HL-60 (cell line): ENCODE data around the gene DFFA.
A peak's percentile ranks its signal among the peaks of the same experiment; 100 is the strongest.

Experiments used
- GABPA ChIP-seq: IDR thresholded peaks from 2 replicates; pipeline ENCODE4 v1.6.1; 2012; ENCODE audit warnings: low read depth
- POLR2AphosphoS5 ChIP-seq: IDR thresholded peaks from 2 replicates; pipeline ENCODE4 v1.6.1; 2012; ENCODE audit warnings: low read depth
- SPI1 ChIP-seq: IDR thresholded peaks from 2 replicates; pipeline ENCODE4 v1.6.1; 2012; ENCODE audit warnings: low read depth, mild to moderate bottlenecking, borderline replicate concordance
- TF ChIP-seq, protein P1 (sequence below): IDR thresholded peaks from one replicate; pipeline ENCODE4 v1.5.1; 2011; ENCODE audit warnings: low read length, control low read depth, inconsistent platforms; ENCODE audit not compliant: insufficient read depth
- TF ChIP-seq, protein P2 (sequence below): IDR thresholded peaks from 2 replicates; pipeline ENCODE4 v1.6.1; 2012; ENCODE audit warnings: low read depth; ENCODE audit not compliant: insufficient replicate concordance

DNA sequence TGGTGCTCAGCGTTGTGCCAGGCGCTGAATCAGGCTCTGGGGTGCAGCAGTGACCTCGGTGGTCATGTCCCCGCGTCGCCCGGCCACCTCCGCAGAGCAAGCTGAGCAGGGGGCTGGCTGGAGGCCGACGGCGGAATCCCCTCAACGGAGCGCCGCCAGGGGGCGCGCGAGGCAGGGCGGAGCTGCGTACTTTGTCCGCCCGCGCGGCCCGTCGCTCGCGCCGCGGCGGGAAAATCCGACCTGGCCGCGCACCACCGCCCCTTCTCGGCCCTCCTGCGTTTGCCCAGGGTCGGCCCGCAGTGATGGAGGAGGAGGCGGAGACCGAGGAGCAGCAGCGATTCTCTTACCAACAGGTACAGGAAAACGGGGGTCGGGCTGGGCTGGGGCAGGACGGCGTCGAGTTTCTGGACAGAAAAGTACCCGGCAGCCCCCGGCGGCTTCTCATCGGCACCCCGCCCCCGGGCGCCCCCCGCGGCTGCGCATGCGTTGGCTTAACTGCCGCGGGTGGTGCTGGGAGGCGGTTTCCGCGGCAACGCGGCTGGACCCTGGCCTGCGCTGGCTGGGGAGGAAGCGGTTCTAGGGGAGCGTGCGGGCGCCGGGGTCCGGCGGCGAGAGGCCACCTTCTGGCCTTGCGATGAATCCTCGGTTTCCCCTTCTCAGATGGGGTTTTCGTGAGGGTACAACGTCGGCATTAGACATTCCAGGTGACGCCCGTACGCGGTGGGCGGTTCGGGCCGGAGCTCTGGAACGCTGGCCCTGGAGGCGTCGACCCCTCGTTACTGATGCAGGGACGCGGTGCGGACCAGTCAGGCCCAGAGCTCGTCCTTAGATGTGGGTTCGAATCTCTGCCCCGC, 41.9 kb downstream of the DFFA start, which contains the start of gene CENPS:
- TF ChIP-seq, protein P1, sequence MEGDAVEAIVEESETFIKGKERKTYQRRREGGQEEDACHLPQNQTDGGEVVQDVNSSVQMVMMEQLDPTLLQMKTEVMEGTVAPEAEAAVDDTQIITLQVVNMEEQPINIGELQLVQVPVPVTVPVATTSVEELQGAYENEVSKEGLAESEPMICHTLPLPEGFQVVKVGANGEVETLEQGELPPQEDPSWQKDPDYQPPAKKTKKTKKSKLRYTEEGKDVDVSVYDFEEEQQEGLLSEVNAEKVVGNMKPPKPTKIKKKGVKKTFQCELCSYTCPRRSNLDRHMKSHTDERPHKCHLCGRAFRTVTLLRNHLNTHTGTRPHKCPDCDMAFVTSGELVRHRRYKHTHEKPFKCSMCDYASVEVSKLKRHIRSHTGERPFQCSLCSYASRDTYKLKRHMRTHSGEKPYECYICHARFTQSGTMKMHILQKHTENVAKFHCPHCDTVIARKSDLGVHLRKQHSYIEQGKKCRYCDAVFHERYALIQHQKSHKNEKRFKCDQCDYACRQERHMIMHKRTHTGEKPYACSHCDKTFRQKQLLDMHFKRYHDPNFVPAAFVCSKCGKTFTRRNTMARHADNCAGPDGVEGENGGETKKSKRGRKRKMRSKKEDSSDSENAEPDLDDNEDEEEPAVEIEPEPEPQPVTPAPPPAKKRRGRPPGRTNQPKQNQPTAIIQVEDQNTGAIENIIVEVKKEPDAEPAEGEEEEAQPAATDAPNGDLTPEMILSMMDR = peak; percentile 92
- TF ChIP-seq, protein P2, sequence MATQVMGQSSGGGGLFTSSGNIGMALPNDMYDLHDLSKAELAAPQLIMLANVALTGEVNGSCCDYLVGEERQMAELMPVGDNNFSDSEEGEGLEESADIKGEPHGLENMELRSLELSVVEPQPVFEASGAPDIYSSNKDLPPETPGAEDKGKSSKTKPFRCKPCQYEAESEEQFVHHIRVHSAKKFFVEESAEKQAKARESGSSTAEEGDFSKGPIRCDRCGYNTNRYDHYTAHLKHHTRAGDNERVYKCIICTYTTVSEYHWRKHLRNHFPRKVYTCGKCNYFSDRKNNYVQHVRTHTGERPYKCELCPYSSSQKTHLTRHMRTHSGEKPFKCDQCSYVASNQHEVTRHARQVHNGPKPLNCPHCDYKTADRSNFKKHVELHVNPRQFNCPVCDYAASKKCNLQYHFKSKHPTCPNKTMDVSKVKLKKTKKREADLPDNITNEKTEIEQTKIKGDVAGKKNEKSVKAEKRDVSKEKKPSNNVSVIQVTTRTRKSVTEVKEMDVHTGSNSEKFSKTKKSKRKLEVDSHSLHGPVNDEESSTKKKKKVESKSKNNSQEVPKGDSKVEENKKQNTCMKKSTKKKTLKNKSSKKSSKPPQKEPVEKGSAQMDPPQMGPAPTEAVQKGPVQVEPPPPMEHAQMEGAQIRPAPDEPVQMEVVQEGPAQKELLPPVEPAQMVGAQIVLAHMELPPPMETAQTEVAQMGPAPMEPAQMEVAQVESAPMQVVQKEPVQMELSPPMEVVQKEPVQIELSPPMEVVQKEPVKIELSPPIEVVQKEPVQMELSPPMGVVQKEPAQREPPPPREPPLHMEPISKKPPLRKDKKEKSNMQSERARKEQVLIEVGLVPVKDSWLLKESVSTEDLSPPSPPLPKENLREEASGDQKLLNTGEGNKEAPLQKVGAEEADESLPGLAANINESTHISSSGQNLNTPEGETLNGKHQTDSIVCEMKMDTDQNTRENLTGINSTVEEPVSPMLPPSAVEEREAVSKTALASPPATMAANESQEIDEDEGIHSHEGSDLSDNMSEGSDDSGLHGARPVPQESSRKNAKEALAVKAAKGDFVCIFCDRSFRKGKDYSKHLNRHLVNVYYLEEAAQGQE = no peak
- peak; percentile 66 for TF ChIP-seq POLR2AphosphoS5
- TF ChIP-seq GABPA = no peak
- TF ChIP-seq SPI1 = peak; percentile 47; the same call in 1 of the 2 replicates
